ENCODE measurements around the gene MMD. TPM values are rescaled to one million over a fixed set of nuclear protein-coding genes. Genes with fewer than 3 reads are reported as not detected.

MMD gene
- total and polyA plus RNA-seq, 2 of the 13 experiments (the other 11 are each of a cell fraction or from before 2014, with no cell fraction given) = 121 to 225 TPM

- TF ChIP-seq ZNF235 (CRISPR knock-in tag; IDR thresholded peaks at IDR 0.05; ENCODE audit: borderline replicate concordance) (no peak), EED (CRISPR knock-in tag; IDR thresholded peaks at IDR 0.05) (no peak), MYPOP (CRISPR knock-in tag; IDR thresholded peaks at IDR 0.05) (no peak; the same call in 1 of the 2 replicates), MTA3 (CRISPR knock-in tag; IDR thresholded peaks at IDR 0.05) (no peak), PBX2 (CRISPR knock-in tag; IDR thresholded peaks at IDR 0.05) (no peak), ZFX (CRISPR knock-in tag; IDR thresholded peaks at IDR 0.05; ENCODE audit: low read depth) (no peak), ZNF747 (CRISPR knock-in tag; IDR thresholded peaks at IDR 0.05; ENCODE audit: borderline replicate concordance) (no peak), SSRP1 (CRISPR knock-in tag; IDR thresholded peaks at IDR 0.05) (no peak), RNF2 (conservative IDR thresholded peaks at IDR 0.05; ENCODE audit: low read depth) (no peak), PAX8 (CRISPR knock-in tag; IDR thresholded peaks at IDR 0.05; ENCODE audit: borderline replicate concordance) (no peak), ZNF775 (CRISPR knock-in tag; IDR thresholded peaks at IDR 0.05; ENCODE audit: borderline replicate concordance) (no peak), ZFAT (CRISPR knock-in tag; conservative IDR thresholded peaks at IDR 0.05) (no peak), KLF12 (CRISPR knock-in tag; IDR thresholded peaks at IDR 0.05; ENCODE audit: borderline replicate concordance) (no peak), THAP11 (CRISPR knock-in tag; IDR thresholded peaks at IDR 0.05) (peak; percentile 49; the same call in 1 of the 2 replicates), ZBTB25 (CRISPR knock-in tag; IDR thresholded peaks at IDR 0.05) (peak; percentile 52), ARID3A (IDR thresholded peaks at IDR 0.05; ENCODE audit: low read depth, low read length) (peak; percentile 93), ZNF496 (CRISPR knock-in tag; IDR thresholded peaks at IDR 0.05; ENCODE audit: insufficient replicate concordance) (no peak), CHD2 (IDR thresholded peaks at IDR 0.05; ENCODE audit: low read depth, low read length) (no peak), MYC (CRISPR knock-in tag; IDR thresholded peaks at IDR 0.05; ENCODE audit: borderline replicate concordance) (no peak), ZNF317 (CRISPR knock-in tag; IDR thresholded peaks at IDR 0.05) (no peak), TRIM24 (CRISPR knock-in tag; IDR thresholded peaks at IDR 0.05) (no peak), YEATS4 (CRISPR knock-in tag; IDR thresholded peaks at IDR 0.05; ENCODE audit: borderline replicate concordance) (no peak), AHR (CRISPR knock-in tag; IDR thresholded peaks at IDR 0.05) (no peak), GLMP (CRISPR knock-in tag; IDR thresholded peaks at IDR 0.05; ENCODE audit: borderline replicate concordance) (no peak), DR1 (CRISPR knock-in tag; IDR thresholded peaks at IDR 0.05) (no peak), HES4 (CRISPR knock-in tag; IDR thresholded peaks at IDR 0.05; ENCODE audit: borderline replicate concordance) (no peak)
Measured at GRCh38 chr17:55454906-55455474, 33.4 kb upstream of the MMD start (continued).
